Hematopoietic multipotent progenitor cell treated with erythropoietin and hydrocortisone succinate and interleukin-3 and kit ligand, for 15 days (in vitro differentiated cells): Measurements from ENCODE around the gene MTHFD1L.
A peak's percentile ranks its signal among the peaks of the same experiment; 100 is the strongest.

Experiments
- DNase-seq: peaks from one replicate; pipeline ENCODE4 v3.0.0-alpha.2; 2015; ENCODE audit warnings: low spot score

MTHFD1L gene

DNA sequence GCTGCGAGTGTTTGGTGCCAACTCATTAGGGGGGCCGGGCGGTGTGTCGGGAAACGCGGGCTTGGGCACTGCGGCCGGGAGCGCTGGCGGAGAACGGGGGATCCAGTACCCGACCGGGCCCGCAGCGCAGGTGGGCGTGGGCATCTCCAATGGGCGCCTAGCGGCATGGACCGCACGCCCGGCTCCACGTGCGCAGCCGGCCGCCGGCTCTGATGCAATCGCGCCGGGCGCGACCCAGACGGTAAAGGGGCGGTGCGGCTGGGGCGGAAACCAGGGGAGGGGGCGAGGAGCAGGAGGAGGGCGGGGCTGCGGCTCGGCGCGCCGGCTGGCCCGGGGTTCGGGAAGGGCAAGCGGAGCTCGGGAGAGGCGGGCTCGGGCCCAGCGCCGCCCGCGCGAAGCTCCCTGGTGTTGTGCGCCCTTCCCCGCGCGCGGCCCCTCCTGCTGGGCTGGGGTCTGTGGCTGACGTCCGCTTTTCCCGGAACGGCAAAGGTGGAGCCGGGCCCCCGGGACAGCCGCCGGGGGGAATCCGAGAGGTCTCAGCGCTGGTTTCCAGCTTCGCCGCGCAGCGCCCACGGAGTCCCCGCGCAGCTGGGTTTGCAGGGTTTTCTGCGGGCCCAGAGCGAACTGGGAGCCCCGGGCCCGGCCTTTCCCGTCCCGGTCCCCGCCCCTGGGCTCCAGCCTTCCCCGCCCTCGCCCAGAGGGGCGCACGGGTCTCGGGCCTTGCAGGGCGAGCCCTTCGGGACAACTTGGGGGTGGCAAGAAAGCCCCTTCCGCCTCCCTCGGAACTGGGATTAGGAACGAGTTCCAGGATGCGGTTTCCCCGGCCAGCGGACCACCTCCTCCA lies 867 bp downstream of the MTHFD1L start:
- DNase-seq, result peak; percentile 25

DNA sequence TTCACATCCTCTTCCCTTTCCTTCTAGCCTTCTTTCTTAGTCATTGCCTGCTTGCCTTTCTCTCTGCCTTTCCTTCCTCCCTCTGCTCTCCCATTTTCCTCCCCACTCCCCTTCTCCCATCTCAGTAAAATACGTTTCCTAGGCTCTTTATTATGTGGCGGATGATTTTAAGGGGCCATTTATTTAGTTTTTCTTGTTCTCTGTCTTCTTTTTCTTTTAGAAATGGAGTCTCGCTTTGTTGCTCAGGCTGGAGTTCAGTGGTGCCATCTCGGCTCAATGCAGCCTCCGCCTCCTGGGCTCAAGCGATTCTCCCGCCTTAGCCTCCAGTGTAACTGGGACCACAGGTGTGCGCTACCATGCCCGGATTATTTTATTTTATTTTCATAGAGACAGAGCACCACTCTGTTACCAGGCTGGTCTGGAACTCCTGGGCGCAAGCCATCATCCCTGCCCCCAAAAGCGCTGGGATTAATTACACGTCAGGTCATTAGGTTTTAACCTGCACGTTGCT lies 1.5 kb downstream of the MTHFD1L start:
- DNase-seq, result no peak

DNA sequence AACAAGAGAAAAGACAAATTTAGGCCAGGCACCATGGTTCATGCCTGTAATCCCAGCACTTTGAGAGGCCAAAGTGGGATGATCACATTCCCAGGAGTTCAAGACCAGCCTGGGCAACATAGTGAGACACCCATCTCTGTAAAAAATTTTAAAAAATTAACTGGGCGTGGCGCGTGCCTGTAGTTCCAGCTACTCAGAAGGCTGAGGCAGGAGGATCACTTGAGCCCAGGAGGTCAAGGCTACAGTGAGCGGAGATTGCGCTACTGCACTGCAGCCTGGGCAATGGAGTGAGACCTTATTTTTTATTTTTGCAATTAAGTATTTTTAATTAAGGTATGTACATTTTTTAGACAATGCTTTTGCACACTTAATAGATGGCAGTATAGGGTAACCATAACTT lies 3.3 kb downstream of the MTHFD1L start:
- DNase-seq, result no peak

DNA sequence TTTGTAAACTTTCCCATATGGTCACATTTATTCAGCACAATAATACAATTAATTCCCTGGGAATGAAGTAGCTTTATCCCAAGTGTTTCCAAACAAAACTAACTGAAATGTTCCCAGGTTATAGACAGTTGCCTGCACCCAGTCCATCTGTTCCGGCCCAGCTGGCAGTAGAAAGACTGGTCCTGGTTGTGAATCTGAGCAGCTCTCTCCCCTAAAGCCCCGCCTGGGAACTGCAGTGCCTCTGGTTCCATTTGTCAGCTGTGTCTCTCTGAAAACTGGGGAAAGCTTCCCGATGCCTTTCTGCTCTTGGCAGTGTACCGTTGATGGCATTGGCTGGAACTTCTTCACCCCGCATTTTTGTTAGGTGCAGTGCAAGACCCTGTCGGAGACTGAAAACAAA lies 8.7 kb downstream of the MTHFD1L start:
- DNase-seq, result no peak

DNA sequence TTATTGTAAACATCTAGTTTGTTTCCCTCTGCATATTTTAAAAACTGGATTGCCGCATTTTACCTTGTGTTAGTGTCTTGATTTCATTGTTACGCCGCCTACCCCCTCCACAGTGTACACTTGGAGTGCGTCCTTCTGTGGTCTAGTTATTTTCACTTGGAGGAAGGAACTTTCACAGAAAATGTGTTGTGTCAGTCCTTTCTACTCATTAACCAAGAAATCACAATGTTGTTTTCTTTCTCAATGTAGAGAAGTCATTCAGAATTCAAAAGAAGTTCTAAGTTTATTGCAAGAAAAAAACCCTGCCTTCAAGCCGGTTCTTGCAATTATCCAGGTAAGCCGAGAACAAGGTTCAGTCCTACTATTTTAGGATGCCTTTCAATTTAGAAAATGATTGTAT lies 10.3 kb downstream of the MTHFD1L start:
- no peak for DNase-seq

DNA sequence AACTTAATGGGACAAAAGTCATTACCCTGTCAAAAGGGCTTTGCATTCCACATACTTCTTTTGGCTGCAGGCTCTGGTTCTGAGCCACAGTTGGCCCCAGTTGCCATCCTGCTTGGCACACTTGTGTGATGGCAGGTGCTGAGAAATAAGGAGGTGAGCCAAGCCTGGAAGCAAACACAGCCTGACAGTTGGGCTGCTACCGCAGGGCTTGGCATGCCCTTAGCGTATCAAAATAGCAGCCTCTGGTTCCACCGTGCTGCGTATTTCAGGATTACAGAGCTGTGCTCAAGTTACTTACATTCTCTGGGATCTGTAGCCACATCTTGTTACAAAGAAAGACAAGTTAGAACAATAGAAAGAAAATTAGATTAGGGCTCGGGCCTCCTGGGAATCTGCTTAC lies 11.1 kb downstream of the MTHFD1L start:
- DNase-seq, result no peak

DNA sequence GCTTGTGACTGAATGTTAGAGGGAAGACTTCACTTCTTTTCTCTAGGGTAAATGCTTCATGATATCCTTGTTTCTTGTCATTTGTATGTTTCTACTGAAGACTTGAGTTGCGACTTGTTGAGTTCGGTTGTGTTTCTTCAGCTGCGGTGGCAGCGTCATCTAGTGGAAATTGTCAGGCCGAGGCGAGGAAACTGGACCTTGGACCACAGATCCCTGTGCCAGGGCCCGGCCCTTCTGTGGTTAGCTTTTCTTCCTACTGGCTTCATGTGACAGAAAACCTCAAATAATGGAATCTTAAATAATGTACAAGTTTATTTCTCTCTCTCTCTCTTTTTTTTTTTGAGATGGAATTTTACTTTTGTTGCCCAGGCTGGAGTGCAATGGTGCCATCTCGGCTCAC lies 12.4 kb downstream of the MTHFD1L start:
- DNase-seq, result no peak

DNA sequence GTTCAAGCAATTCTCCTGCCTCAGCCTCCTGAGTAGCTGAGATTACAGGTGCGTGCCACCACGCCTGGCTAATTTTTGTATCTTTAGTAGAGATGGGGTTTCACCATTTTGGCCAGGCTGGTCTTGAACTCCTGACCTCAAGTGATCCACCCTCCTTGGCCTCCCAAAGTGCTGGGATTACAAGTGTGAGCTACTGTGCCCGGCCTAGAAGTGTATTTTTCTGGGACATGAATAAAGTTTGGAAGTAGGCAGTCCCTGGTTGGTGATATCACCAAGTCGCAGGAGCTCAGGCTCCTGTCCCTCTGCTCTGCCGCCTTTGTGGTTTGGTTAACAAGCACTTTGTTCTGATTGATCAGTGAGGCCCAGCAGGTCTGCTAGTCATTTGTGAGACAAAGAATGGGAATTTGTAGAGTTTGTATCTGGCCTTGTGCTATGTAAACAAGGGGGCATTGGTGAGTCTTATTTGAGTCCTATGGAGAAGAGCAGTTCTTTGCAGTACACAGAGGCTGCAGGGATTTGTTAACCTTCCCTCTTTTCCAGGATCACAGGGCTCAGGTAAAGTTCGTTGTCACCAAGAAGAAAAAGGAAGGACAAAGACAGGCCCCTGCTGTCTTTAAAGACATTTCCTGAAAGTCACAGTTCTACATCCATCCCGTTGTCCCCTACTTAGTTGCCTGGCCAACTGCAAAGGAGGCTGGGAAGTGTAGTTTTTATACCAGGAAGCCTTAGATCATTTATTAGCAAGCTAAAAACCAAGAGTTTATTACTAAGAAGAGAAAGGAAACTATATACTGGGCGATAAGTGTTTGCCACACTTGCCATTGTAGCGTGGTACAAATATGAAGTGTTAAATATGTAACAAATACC lies 13.1 kb downstream of the MTHFD1L start:
- DNase-seq, result no peak

DNA sequence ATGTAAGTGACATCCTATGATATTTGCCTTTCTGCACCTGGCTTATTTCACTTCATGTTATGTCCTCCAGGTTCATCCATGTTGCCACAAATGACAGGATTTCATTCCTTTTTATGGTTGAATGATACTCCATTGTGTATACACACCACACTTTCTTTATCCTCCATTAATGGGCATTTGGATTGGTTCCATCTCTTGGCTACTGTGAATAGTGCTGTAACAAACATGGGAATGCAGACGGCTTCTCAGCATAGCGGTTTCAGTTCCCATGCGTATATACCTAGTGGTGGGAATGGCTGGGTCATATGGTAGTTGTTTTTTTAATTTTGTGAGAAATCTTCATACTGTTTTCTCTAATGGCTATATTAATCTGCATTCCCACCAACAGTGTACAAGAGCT lies 14.8 kb downstream of the MTHFD1L start:
- no peak for DNase-seq

DNA sequence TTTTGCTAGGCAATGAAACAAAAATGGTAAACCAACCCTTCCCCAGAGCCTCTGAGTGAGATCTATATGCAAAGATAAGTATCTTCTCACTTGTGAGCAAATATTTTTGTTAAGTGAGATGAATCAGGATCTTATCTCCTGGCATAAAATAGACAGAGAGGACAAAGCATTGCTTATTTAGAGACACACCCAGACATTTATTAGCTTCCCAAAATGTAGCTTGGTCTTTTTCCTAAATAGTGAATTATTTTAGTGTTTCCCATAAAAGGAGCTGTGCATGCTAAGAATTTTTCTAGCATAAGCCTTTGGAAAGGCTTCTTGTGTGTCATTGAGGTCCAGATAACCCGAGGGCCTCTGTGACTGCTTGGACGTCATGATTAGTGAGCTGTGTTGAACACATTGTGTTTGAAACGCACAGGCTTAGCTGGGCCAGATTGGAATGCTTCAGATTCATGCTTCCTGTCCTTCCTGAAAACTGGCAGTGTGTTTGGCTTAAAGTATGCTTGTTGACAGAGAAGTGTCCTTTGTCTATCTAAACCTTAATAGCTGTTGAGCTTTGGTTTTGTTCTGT lies 16.5 kb downstream of the MTHFD1L start:
- DNase-seq, result no peak

DNA sequence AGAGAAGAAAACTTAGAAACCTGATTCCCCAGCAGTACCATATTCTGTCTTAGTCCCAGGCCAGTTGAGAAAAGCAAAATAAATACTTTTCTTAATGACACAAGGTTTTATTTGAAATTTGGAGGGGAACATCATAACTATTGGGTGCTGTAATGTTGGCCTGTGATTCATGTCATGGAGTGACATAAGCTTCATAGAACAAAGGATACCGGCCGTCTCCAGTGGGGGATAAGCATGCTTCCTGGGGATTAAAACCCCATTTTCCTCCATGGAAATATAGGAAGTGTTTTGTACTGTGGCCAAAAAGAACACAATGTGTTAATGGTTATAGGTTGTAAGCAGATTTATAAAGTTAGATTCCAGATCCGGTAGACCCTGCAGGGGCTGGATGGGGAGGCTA lies 18.0 kb downstream of the MTHFD1L start:
- no peak for DNase-seq

DNA sequence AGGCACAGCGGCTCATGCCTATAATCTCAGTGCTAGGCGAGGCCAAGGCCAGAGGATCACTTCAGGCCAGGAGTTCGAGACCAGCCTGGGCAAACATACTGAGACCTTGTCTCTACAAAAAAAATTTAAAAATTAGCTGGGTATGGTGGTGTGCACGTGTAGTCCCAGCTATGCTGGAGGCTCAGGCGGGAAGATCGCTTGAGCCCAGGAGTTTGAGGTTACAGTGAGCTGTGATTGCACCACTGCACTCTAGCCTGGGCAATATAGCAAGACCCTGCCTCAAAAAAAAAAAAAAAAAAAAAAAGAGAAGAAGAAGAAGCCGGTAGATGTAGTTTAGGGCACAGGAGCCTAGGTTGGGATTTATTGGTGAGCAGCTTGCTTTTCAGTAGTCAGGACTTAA lies 20.7 kb downstream of the MTHFD1L start:
- no peak for DNase-seq

DNA sequence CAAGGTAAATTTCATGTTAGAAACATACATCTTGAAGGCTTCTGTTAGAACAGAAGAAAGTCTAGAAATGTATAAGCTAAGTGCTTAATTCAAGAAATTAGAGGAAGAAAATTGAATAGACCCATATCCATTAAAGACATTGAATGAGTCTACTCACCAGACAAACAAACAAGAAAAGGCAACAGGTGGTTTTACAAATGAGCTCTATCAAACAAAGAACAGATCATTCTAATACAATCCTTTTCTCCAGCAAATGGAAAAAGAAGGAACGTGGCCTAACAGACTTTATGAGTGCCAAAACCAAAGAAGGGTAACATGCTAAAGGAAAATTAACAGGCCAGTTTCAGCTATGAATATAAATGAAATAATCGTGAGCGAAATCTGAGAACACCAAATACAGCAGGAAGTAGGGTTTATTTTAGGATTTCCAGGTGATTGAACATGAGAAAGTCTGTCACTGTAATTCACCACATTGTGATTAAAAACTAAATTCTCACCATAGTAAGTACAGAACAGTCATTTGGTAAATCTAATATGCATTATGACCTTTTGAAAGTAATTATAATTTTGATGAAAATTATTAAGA lies 22.6 kb downstream of the MTHFD1L start:
- no peak for DNase-seq

DNA sequence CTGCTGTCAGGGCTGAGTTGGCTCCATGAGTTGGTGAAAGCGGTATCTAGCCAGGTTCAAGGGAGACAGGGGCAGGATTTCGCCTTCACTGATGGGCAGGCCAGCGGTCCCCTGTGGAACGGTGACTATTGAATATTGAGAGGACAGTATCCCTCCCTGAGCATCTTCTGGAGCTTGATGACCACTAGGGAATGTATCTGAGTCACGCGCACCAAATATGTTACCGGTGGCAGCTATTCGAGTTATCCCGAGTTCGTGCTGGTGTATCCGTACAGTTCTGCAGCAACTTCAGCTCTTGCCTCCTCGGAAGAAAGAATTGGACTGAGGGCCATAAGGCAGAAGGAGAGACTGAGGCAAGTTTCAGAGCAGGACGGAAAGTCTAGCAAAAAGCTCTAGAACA lies 24.8 kb downstream of the MTHFD1L start:
- DNase-seq, result no peak

DNA sequence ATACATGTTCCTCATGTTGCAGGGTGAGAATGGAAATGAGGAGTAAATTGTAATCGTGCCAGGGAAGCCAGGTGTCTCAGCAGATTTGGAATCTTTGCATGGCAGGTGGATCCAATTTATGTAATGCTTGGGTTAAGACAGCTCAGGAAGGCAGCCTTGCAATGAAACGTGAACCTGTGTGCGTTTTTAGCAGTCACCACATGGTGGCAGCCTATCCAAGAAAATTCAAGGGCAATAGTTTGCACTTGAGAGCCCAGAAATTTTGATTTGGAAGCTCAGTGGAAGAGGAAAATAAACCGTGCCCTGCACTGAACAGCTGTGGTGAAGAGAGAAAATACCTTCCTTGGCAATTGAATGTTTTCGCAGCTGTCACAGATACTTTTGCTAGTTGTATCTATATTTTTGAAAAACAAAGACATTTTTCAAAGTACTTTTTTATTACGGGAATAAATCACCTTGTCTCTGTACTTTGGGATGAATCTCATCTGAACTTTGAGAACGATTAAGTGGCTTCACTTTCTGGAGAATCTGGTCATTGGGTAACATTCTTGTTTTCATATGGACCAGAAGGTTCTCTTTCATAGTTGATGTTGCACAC lies 26.5 kb downstream of the MTHFD1L start:
- peak; percentile 59 for DNase-seq

DNA sequence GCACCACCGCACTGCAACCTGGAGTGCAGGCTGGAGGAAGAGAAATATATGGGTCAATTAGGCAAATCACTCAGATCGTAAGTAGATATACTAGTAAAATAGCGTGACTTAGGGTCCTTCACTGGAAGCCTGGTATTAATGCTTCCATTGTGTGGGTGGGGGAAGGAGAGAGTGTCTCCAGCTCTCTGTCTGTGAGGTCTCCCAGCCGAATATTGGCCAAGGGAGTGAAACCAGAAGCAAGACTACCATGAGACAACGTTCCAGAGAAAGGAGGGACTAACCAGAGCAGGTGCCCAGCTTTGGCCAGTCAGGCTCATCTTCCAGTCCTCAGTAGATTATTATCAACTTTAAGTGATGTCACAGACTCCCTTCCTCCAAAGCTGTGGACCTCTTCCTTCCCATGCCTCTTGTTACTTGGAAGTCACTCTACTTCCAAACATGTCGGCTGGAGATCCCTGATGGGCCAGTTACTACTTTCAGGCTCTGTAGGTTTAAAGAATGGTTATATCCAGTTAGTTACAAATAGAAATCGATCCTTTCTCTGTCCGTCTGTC lies 28.8 kb downstream of the MTHFD1L start:
- no peak for DNase-seq

DNA sequence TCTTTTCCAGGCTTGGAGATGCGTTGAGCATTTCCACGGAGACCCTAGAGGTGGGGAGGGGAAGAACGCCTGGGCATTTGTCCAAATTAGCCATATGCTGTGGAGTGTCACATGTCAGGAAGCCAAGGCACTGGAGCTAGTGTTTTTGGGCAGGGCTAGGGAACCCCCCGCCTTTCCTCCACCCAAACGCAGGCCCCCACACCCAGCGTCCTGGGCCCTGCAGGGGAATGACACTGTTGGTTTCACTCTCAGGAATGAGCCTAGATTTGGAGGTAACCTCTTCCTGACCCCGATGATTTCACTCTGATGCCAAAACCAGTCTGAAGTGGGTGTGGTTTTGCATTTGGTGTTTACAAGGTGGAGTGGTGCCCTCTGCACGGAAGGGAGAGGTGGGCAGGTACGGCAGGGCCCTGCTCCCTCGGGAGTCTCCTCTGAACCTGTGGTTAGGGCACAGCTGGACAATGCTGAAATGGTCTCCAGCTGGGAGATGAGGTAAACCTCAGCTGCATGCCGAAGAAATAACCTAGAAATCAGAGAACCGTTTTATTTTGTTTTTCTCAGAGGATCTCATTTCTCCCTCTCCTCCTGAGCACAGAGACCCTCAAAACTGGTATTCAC lies 29.5 kb downstream of the MTHFD1L start:
- no peak for DNase-seq

DNA sequence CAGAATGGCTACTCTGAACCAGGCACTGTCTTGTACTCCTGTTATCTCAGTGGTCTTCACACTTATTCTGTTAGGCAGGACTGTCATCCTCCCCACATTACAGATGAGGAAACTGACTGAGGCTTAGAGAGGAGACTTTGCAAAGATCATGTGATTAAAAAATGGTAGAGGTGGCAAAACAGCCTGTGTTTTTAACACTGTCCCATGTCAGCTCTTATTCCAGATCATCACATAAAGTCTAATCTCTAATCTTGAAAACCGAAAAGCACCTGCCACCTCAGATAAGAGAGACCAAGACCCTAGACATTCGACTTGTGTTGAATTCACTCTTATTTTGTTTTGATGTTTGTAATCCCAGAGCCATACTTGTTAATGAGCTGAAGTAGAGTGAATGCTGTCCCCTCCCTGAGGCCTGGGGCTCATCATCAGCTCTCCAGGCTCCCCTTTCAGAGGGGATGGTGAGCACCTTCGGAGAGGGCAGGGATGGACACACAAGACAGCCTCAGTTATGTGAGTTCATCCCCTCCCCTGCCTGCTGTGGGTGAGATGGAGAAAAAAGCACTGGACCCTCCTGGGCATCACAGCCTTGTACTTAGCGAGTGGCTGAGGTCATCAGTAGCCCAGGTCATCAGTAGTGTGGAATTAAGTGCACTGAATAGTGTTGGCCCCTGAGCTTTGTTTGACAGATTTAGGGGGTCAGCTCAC lies 30.6 kb downstream of the MTHFD1L start:
- DNase-seq, result no peak

DNA sequence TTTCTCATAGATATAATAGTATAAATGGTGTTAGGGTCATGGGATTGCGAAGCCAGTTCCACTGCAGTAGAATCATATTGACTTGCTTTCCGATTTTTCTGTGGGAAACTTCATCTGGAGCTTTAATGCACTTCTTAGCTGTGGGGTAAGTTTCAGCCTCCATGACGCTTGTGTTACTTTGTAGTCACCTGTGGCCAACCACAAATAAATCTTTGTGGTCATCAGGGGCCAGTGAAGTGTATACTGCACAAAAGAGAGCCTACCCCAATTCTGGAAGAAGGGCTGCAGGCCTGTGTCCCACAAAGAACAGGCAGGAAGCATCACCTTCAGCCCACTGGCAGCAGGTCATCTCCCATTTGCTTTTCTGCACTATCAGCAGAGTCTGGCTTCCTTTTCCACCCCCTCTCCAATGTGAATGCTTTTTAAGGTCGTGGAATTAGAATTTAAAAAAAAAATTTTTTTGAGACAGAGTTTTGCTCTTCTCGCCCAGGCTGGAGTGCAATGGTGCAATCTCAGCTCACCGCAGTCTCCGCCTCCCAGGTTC lies 32.0 kb downstream of the MTHFD1L start:
- no peak for DNase-seq
